GM12873 (cell line): ENCODE data around the gene KRT85.

Source experiments
- CTCF ChIP-seq: IDR thresholded peaks from 2 replicates; pipeline ENCODE4 v1.5.1; 2012; ENCODE audit warnings: low read depth, mild to moderate bottlenecking, moderate library complexity, low read length, control low read depth; ENCODE audit not compliant: insufficient read depth; ENCODE audit errors: missing control alignments

Gene KRT85

GRCh38 chr12:52313926-52314325, 53.4 kb downstream of the KRT85 start:
- no peak for TF ChIP-seq CTCF

GRCh38 chr12:52313461-52313860, 53.8 kb downstream of the KRT85 start:
- TF ChIP-seq CTCF = no peak

- TF ChIP-seq CTCF = no peak
Measured at GRCh38 chr12:52312086-52312485, 55.2 kb downstream of the KRT85 start.

- TF ChIP-seq CTCF = no peak
Measured at GRCh38 chr12:52311285-52311648, 56.0 kb downstream of the KRT85 start.

GRCh38 chr12:52310622-52311284, 56.5 kb downstream of the KRT85 start:
- no peak for TF ChIP-seq CTCF
